ENCODE data around the gene CACNG4.

DNA sequence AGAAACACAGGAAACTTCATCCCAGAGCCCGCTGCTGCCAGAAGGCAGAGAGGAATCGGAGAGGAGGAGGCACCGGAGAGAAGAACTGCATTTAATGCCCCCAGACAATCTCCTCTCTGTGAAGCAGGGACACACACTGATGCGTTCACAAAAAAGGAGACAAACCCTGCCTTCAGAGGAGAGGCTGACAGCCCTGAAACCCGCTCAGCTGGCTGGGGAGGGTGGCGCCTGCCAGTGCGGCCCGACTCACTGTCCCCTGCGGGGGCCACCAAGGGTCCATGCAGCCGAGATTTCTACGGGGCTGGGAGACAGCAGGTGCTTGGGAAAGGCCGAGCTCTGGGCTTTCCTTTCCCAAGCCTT, 57.9 kb downstream of the CACNG4 start:
- TF ChIP-seq, protein P1, sequence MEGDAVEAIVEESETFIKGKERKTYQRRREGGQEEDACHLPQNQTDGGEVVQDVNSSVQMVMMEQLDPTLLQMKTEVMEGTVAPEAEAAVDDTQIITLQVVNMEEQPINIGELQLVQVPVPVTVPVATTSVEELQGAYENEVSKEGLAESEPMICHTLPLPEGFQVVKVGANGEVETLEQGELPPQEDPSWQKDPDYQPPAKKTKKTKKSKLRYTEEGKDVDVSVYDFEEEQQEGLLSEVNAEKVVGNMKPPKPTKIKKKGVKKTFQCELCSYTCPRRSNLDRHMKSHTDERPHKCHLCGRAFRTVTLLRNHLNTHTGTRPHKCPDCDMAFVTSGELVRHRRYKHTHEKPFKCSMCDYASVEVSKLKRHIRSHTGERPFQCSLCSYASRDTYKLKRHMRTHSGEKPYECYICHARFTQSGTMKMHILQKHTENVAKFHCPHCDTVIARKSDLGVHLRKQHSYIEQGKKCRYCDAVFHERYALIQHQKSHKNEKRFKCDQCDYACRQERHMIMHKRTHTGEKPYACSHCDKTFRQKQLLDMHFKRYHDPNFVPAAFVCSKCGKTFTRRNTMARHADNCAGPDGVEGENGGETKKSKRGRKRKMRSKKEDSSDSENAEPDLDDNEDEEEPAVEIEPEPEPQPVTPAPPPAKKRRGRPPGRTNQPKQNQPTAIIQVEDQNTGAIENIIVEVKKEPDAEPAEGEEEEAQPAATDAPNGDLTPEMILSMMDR (conservative IDR thresholded peaks at IDR 0.05), result no peak
- no peak for TF ChIP-seq EZH2 (IDR thresholded peaks at IDR 0.05; ENCODE audit: low read depth)

Measured in PC-9 (cell line).